Right lobe of liver (tissue), 4 donors: Measurements from ENCODE around the gene TRIM24.

Experiments used
- POLR2A ChIP-seq: fragments of 450-650 bp; IDR thresholded peaks from one replicate; pipeline ENCODE4 v1.6.1; 2017; ENCODE audit warnings: antibody characterized with exemption, mild to moderate bottlenecking
- TF ChIP-seq, protein P1 (sequence below), 4 donors: fragments of 200-600 bp in 3 of 4; fragments of 450-650 bp in 1 of 4; IDR thresholded peaks; one replicate each; pipeline versions ENCODE4 v1.5.1 to v1.8.0; 2016 to 2022; ENCODE audit warnings: antibody characterized with exemption in 4 of 4, mild to moderate bottlenecking in 2 of 4
- donor health status: DM: no; HTN: no; CAD: no.
- donor health status: DM: no; HTN: no; CAD: no.
- donor health status: DM: no; HTN: yes; CAD: no.

DNA sequence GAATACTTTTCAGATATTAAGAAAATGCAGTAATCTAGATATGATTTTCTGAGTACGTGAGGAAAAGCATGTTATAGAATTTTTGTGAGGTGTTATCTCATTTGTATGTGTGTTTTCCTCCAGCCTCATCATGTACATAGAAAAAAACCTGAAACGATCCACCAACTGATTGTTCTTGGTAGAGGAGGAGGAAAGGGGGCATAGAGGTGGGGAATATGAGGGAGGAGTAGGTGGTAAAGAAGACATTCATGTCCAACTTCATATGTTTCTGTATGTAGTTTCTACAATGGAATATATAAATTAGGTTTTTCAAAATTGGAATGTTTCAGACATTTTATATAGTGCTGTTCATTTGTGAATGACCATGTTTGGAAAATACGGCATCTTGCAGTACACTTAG lies 109.4 kb downstream of the TRIM24 start:
- TF ChIP-seq, protein P1, sequence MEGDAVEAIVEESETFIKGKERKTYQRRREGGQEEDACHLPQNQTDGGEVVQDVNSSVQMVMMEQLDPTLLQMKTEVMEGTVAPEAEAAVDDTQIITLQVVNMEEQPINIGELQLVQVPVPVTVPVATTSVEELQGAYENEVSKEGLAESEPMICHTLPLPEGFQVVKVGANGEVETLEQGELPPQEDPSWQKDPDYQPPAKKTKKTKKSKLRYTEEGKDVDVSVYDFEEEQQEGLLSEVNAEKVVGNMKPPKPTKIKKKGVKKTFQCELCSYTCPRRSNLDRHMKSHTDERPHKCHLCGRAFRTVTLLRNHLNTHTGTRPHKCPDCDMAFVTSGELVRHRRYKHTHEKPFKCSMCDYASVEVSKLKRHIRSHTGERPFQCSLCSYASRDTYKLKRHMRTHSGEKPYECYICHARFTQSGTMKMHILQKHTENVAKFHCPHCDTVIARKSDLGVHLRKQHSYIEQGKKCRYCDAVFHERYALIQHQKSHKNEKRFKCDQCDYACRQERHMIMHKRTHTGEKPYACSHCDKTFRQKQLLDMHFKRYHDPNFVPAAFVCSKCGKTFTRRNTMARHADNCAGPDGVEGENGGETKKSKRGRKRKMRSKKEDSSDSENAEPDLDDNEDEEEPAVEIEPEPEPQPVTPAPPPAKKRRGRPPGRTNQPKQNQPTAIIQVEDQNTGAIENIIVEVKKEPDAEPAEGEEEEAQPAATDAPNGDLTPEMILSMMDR (IDR thresholded peaks at IDR 0.05) = no peak
- no peak for TF ChIP-seq POLR2A
